Neuronal stem cell (in vitro differentiated cells): ENCODE data around the gene ZNF599.

Experiments
- DNase-seq: peaks from one replicate; pipeline ENCODE4 v3.0.0-alpha.2; 2013; ENCODE audit warnings: low spot score
- H2AFZ ChIP-seq: one replicate; pipeline ENCODE4 v1.6.1; 2013; ENCODE audit warnings: mild to moderate bottlenecking, low read length, inconsistent platforms
- H2AK5ac ChIP-seq: 2 replicates; pipeline ENCODE4 v1.6.1; 2013; ENCODE audit warnings: low read depth, mild to moderate bottlenecking, inconsistent platforms, low read length, moderate library complexity, mixed read lengths
- H2BK120ac ChIP-seq: 2 replicates; pipeline ENCODE4 v1.6.1; 2013; ENCODE audit warnings: low read depth, mild to moderate bottlenecking, inconsistent platforms, low read length, moderate library complexity, mixed read lengths
- H2BK12ac ChIP-seq: one replicate; pipeline ENCODE4 v1.6.1; 2013; ENCODE audit warnings: low read length, inconsistent platforms
- H2BK15ac ChIP-seq: 2 replicates; pipeline ENCODE4 v1.6.1; 2013; ENCODE audit warnings: mild to moderate bottlenecking, low read length, inconsistent platforms, mixed read lengths
- H2BK5ac ChIP-seq: one replicate; pipeline ENCODE4 v1.6.1; 2013; ENCODE audit warnings: inconsistent platforms, mild to moderate bottlenecking, low read length, moderate library complexity
- H3K14ac ChIP-seq: one replicate; pipeline ENCODE4 v1.6.1; 2013; ENCODE audit warnings: low read length, inconsistent platforms
- H3K18ac ChIP-seq: 2 replicates; pipeline ENCODE4 v1.6.1; 2013; ENCODE audit warnings: low read length, inconsistent platforms
- H3K23ac ChIP-seq: 2 replicates; pipeline ENCODE4 v1.6.1; 2013; ENCODE audit warnings: low read depth, mild to moderate bottlenecking, mixed read lengths, low read length, inconsistent platforms; ENCODE audit not compliant: poor library complexity
- H3K27ac ChIP-seq: replicated peaks from 3 replicates; pipeline ENCODE4 v1.5.1; 2013; ENCODE audit warnings: low read length, inconsistent platforms
- H3K27me3 ChIP-seq, 3 experiments: 2 replicates each; pipeline ENCODE4 v1.6.1; 2013; ENCODE audit warnings: low read length in 3 of 3, mild to moderate bottlenecking in 2 of 3, inconsistent platforms in 1 of 3, low read depth in 1 of 3, mixed read lengths in 1 of 3, moderate library complexity in 1 of 3; ENCODE audit not compliant: control insufficient read depth in 3 of 3, insufficient read depth in 3 of 3
- H3K36me3 ChIP-seq, 2 donors: replicated peaks in 1 of 2; 2 replicates each; pipeline ENCODE4 v1.6.1; 2013; ENCODE audit warnings: low read length in 2 of 2; ENCODE audit not compliant: control insufficient read depth in 2 of 2, insufficient read depth in 2 of 2
- H3K4ac ChIP-seq: 2 replicates; pipeline ENCODE4 v1.6.1; 2013; ENCODE audit warnings: inconsistent platforms, mild to moderate bottlenecking, low read length, moderate library complexity
- H3K4me1 ChIP-seq, 2 donors: 1 replicate in 1 of 2; 2 replicates in 1 of 2; pipeline ENCODE4 v1.6.1; 2013; ENCODE audit warnings: low read length in 2 of 2, low read depth in 1 of 2; ENCODE audit not compliant: control insufficient read depth in 2 of 2, insufficient read depth in 1 of 2
- H3K4me2 ChIP-seq: one replicate; pipeline ENCODE4 v1.6.1; 2013; ENCODE audit warnings: mild to moderate bottlenecking, low read length, inconsistent platforms; ENCODE audit not compliant: insufficient read depth, poor library complexity, severe bottlenecking
- H3K4me3 ChIP-seq, 2 donors: 2 replicates each; pipeline ENCODE4 v1.5.1; 2013; ENCODE audit warnings: low read length in 2 of 2, mild to moderate bottlenecking in 2 of 2, inconsistent platforms in 1 of 2, moderate library complexity in 1 of 2
- H3K79me1 ChIP-seq: one replicate; pipeline ENCODE4 v1.6.1; 2013; ENCODE audit warnings: low read depth, mild to moderate bottlenecking, inconsistent platforms, low read length, moderate library complexity
- H3K9ac ChIP-seq: one replicate; pipeline ENCODE4 v1.6.1; 2013; ENCODE audit warnings: mild to moderate bottlenecking, low read depth, low read length, inconsistent platforms; ENCODE audit not compliant: poor library complexity
- H3K9me3 ChIP-seq, 2 donors: replicated peaks in 1 of 2; 2 replicates each; pipeline versions ENCODE3 to v1.6.1; 2013; ENCODE audit warnings: low read length in 2 of 2, mild to moderate bottlenecking in 2 of 2, inconsistent platforms in 1 of 2, low read depth in 1 of 2, mixed read lengths in 1 of 2, moderate library complexity in 1 of 2; ENCODE audit not compliant: control insufficient read depth in 2 of 2, insufficient read depth in 1 of 2
- H4K8ac ChIP-seq: one replicate; pipeline ENCODE4 v1.6.1; 2013; ENCODE audit warnings: low read depth, mild to moderate bottlenecking, inconsistent platforms, low read length, moderate library complexity
- H4K91ac ChIP-seq: one replicate; pipeline ENCODE4 v1.6.1; 2013; ENCODE audit warnings: low read length, low read depth, mild to moderate bottlenecking, inconsistent platforms; ENCODE audit not compliant: poor library complexity
- WGBS, 2 donors: extraction: QIAGEN DNeasy Blood & Tissue Kit; methylation state at CpG; one replicate each; pipeline ENCODE4 v1.1.7; 2013; ENCODE audit warnings: missing lambda C conversion rate in 2 of 2, mixed read lengths in 1 of 2; ENCODE audit not compliant: insufficient read length in 2 of 2, insufficient replicate concordance in 1 of 2; ENCODE audit errors: extremely low coverage in 2 of 2; 5-methylcytosine and 5-hydroxymethylcytosine counted together

Gene ZNF599

DNA sequence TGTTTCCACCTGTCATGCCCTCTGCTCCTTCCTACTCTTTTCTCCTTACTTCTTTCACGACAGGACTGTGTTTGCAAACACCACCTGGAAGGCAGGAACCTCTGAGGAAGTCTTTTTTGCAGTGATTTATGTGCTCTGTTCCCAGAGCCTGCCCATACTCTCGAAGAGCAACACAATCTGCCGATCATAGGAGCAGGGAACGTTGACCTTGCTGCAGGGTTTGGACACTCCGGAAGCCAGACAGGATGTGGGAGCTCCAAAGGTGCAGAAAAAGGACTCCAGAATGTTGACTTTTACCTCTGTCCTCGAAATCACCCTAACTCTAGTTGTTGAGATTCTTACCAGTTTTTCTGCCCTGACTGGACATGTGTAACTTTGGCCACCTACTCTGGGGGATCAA, 47.6 kb downstream of the ZNF599 start:
- no peak overlapping the region for H2BK5ac ChIP-seq
- no peak overlapping the region for H3K9ac ChIP-seq
- no peaks in the 10 kb centered on the region for H3K36me3 ChIP-seq
- H3K27me3 ChIP-seq, result peaks cover 0 to 17% (median 2%) of the 10 kb centered on the region in 3 experiments
- H3K79me1 ChIP-seq, result no peaks in the 10 kb centered on the region
- no peak for DNase-seq
- no peaks in the 10 kb centered on the region for H3K4me1 ChIP-seq
- H3K18ac ChIP-seq, result no peak overlapping the region
- no peak overlapping the region for H2AFZ ChIP-seq
- WGBS, 2 donors, result no CpG with 5 or more reads among the region's 6 CpGs
- H4K8ac ChIP-seq, result no peak overlapping the region
- no peak overlapping the region for H2AK5ac ChIP-seq
- H3K9me3 ChIP-seq, result peaks cover 0 to 6% of the 10 kb centered on the region in 2 donors
- H3K14ac ChIP-seq, result no peak overlapping the region
- H3K4me2 ChIP-seq, result no peak overlapping the region
- no peak overlapping the region for H3K4ac ChIP-seq
- no peak overlapping the region for H3K27ac ChIP-seq
- no peak overlapping the region for H2BK12ac ChIP-seq
- no peak overlapping the region for H3K23ac ChIP-seq
- H3K4me3 ChIP-seq, result no peak overlapping the region
- no peak overlapping the region for H2BK15ac ChIP-seq
- no peak overlapping the region for H2BK120ac ChIP-seq
- H4K91ac ChIP-seq, result no peak overlapping the region

DNA sequence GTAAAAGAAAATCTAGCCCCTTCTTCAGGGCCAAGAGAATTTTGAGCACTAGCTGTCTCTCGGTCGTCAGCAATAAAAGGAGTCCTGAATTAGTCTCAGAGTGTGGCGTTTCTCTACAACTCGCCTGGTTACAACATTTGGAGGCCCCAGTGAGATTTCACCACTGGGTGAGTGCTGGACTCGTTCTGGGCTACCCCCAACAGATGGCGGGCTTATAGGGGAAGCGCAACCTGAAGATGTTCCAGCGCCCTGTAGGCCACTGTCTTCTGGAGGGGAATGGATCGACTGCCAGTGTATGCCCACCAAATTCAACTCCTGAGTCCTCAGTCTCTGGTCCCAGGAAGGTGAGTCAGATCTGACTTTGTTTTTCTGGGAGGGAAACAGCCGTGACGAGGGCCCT, 50.7 kb downstream of the ZNF599 start:
- no CpG with 5 or more reads among the region's 11 CpGs for WGBS, 2 donors
- no peak overlapping the region for H4K91ac ChIP-seq
- no peak overlapping the region for H2BK5ac ChIP-seq
- H3K4ac ChIP-seq, result no peak overlapping the region
- no peak overlapping the region for H3K4me2 ChIP-seq
- no peak overlapping the region for H3K14ac ChIP-seq
- no peak overlapping the region for H3K27ac ChIP-seq
- no peaks in the 10 kb centered on the region for H3K36me3 ChIP-seq
- H2BK12ac ChIP-seq, result no peak overlapping the region
- no peak overlapping the region for H3K4me3 ChIP-seq
- peaks cover 0 to 3% of the 10 kb centered on the region in 2 donors for H3K9me3 ChIP-seq
- no peak overlapping the region for H3K9ac ChIP-seq
- H2AK5ac ChIP-seq, result no peak overlapping the region
- no peak overlapping the region for H2AFZ ChIP-seq
- peaks cover 0 to 17% (median 0%) of the 10 kb centered on the region in 3 experiments for H3K27me3 ChIP-seq
- no peak for DNase-seq
- no peak overlapping the region for H2BK15ac ChIP-seq
- no peaks in the 10 kb centered on the region for H3K4me1 ChIP-seq
- no peak overlapping the region for H4K8ac ChIP-seq
- H3K18ac ChIP-seq, result no peak overlapping the region
- no peak overlapping the region for H3K23ac ChIP-seq
- no peak overlapping the region for H2BK120ac ChIP-seq
- H3K79me1 ChIP-seq, result no peaks in the 10 kb centered on the region

DNA sequence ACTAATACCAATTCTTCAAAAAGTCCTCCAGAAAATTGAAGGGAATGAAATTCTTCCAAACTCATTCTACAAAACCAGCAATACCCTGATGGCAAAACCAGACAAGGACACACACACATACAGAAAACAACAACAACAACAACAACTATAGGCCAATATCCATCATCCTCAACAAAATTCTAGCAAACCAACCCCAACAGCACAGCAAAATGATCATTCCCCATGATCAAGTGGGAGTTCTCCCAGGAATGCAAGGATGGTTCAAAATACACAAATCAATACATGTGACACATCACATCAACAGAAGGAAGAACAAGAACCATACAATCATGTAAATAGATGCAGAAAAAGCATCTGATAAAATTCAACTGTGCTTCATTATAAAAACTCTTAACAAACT, 57.7 kb downstream of the ZNF599 start:
- Histone ChIP-seq H2AFZ (no peak overlapping the region), H3K23ac (no peak overlapping the region), H3K79me1 (no peaks in the 10 kb centered on the region), H3K9me3 (peaks cover 9 to 23% of the 10 kb centered on the region in 2 donors), H2AK5ac (no peak overlapping the region), H2BK5ac (no peak overlapping the region), H2BK12ac (no peak overlapping the region), H4K91ac (no peak overlapping the region), H3K18ac (no peak overlapping the region), H3K4me1 (no peaks in the 10 kb centered on the region), H3K9ac (no peak overlapping the region), H3K4me2 (no peak overlapping the region), H3K4me3 (no peak overlapping the region), H3K27me3 (peaks cover 0 to 1% (median 0%) of the 10 kb centered on the region in 3 experiments), H2BK120ac (no peak overlapping the region), H3K36me3 (no peaks in the 10 kb centered on the region), H3K27ac (no peak overlapping the region), H2BK15ac (no peak overlapping the region), H3K14ac (no peak overlapping the region), H4K8ac (no peak overlapping the region), H3K4ac (no peak overlapping the region)
- no peak for DNase-seq

DNA sequence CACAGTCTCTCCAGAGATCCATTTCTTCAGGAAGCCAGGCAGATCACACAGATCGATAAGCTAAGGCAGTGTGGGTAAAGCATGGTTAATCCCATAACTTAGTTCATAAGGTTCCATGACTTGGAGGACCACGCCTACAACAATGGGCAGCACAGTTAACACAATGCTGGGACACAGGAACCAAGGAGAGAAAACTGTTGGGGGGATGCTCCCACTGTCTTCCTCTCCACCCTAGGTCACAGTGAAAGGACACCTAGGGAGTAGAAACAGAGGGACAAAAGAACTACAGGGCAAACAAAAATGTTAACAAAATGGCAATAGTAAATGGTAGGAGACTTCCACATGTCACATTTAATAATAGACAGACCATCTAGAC, 59.8 kb downstream of the ZNF599 start:
- no peak overlapping the region for H4K91ac ChIP-seq
- no peak overlapping the region for H3K4ac ChIP-seq
- no peak overlapping the region for H3K14ac ChIP-seq
- H2AFZ ChIP-seq, result no peak overlapping the region
- H2BK15ac ChIP-seq, result no peak overlapping the region
- H3K4me3 ChIP-seq, result no peak overlapping the region
- no peak overlapping the region for H4K8ac ChIP-seq
- no peaks in the 10 kb centered on the region for H3K36me3 ChIP-seq
- no peak for DNase-seq
- H2BK120ac ChIP-seq, result no peak overlapping the region
- H2AK5ac ChIP-seq, result no peak overlapping the region
- H3K4me2 ChIP-seq, result no peak overlapping the region
- H3K27me3 ChIP-seq, result peaks cover 0 to 1% (median 0%) of the 10 kb centered on the region in 3 experiments
- no peaks in the 10 kb centered on the region for H3K79me1 ChIP-seq
- no peak overlapping the region for H3K18ac ChIP-seq
- no peak overlapping the region for H3K27ac ChIP-seq
- no peaks in the 10 kb centered on the region for H3K4me1 ChIP-seq
- H3K9ac ChIP-seq, result no peak overlapping the region
- no peak overlapping the region for H2BK5ac ChIP-seq
- no peak overlapping the region for H3K23ac ChIP-seq
- no peak overlapping the region for H2BK12ac ChIP-seq
- no CpG with 5 or more reads among the region's 2 CpGs for WGBS, 2 donors
- peaks cover 9 to 25% of the 10 kb centered on the region in 2 donors for H3K9me3 ChIP-seq
